PC-3 (cell line): ENCODE results near the gene ASB16. TPM values are rescaled to one million over a fixed set of nuclear protein-coding genes. Genes with fewer than 3 reads are reported as not detected.
A peak's percentile ranks its signal among the peaks of the same experiment; 100 is the strongest.

Source experiments
- ATAC-seq: fragments of 200-7000 bp; cut with Tn5 transposase; 2 replicates; pipeline ENCODE4 v1.9.1; 2020; ENCODE audit warnings: mild to moderate bottlenecking, moderate library complexity
- Bru-seq: library from RNA; stranded (reverse); fragments of 400-500 nt; gene quantifications from one replicate; lab custom pipeline; 2021; lab: Mats Ljungman, UMichigan
- BruChase-seq, 2 experiments: library from RNA; stranded (reverse); fragments of 400-500 nt; gene quantifications; one replicate each; lab custom pipeline; 2021; lab: Mats Ljungman, UMichigan
- BruUV-seq: library from RNA; stranded (reverse); fragments of 400-500 nt; replicated peaks from 2 replicates; lab custom pipeline; 2021; lab: Mats Ljungman, UMichigan
- CTCF ChIA-PET: fragments of 300-600 bp; sonication (Branson Sonifier 250); formaldehyde crosslinking; loops from one replicate; lab custom pipeline; 2022; ENCODE audit warnings: antibody characterized with exemption; lab: Charles Lee
- POLR2A ChIA-PET: fragments of 300-600 bp; sonication (Branson Sonifier 250); formaldehyde crosslinking; loops from one replicate; lab custom pipeline; 2022; ENCODE audit warnings: antibody characterized with exemption; ENCODE audit not compliant: unreplicated experiment; lab: Charles Lee
- DNase-seq: peaks from one replicate; pipeline ENCODE4 v3.0.0-alpha.2; 2015
- H2AFZ ChIP-seq: fragments of 300-600 bp; sonication (generic); 2 replicates; pipeline ENCODE4 v1.6.0; 2016; ENCODE audit warnings: antibody characterized with exemption, low read length
- H3F3A ChIP-seq: fragments of 300-600 bp; sonication (generic); one replicate; pipeline ENCODE4 v1.6.0; 2017; ENCODE audit warnings: antibody characterized with exemption, low read length, control low read depth, mild to moderate bottlenecking; ENCODE audit not compliant: unreplicated experiment
- H3K27ac ChIP-seq: fragments of 300-600 bp; sonication (generic); 2 replicates; pipeline ENCODE4 v1.5.1; 2016; ENCODE audit warnings: mild to moderate bottlenecking, low read length
- H3K27me3 ChIP-seq: fragments of 300-600 bp; sonication (generic); 2 replicates; pipeline ENCODE4 v1.6.1; 2016; ENCODE audit warnings: low read length, mixed read lengths
- H3K36me3 ChIP-seq: fragments of 300-600 bp; sonication (generic); 2 replicates; pipeline ENCODE4 v1.6.1; 2016; ENCODE audit warnings: low read depth, mixed run types, low read length, mixed read lengths
- H3K4me1 ChIP-seq: fragments of 300-600 bp; sonication (generic); 2 replicates; pipeline ENCODE4 v1.5.1; 2016; ENCODE audit warnings: low read length; ENCODE audit not compliant: insufficient read depth
- H3K4me2 ChIP-seq: fragments of 300-600 bp; sonication (generic); 2 replicates; pipeline ENCODE4 v1.6.0; 2016; ENCODE audit warnings: low read length
- H3K4me3 ChIP-seq: fragments of 300-600 bp; sonication (generic); 2 replicates; pipeline ENCODE4 v1.5.1; 2016; ENCODE audit warnings: mild to moderate bottlenecking, low read length, mixed read lengths
- H3K79me2 ChIP-seq: fragments of 300-600 bp; sonication (generic); 2 replicates; pipeline ENCODE4 v1.6.1; 2017; ENCODE audit warnings: low read length, mixed read lengths
- H3K9ac ChIP-seq: fragments of 300-600 bp; sonication (generic); 2 replicates; pipeline ENCODE4 v1.6.0; 2016; ENCODE audit warnings: mild to moderate bottlenecking, low read length
- H3K9me2 ChIP-seq: fragments of 300-600 bp; sonication (generic); replicated peaks from 2 replicates; pipeline ENCODE4 v1.6.1; 2016; ENCODE audit warnings: mixed run types, low read length, mixed read lengths
- H3K9me3 ChIP-seq: fragments of 300-600 bp; sonication (generic); 2 replicates; pipeline ENCODE4 v1.6.1; 2016; ENCODE audit warnings: low read length, mixed read lengths
- H4K20me1 ChIP-seq: fragments of 300-600 bp; sonication (generic); 2 replicates; pipeline ENCODE4 v1.6.1; 2016; ENCODE audit warnings: low read length, mixed read lengths
- EZH2 ChIP-seq: fragments of 300-600 bp; sonication (generic); IDR thresholded peaks from one replicate; pipeline ENCODE4 v1.6.1; 2017; ENCODE audit warnings: antibody characterized with exemption, mild to moderate bottlenecking, low read length; ENCODE audit not compliant: unreplicated experiment
- EZH2phosphoT487 ChIP-seq: fragments of 300-600 bp; sonication (generic); IDR thresholded peaks from 2 replicates; pipeline ENCODE4 v1.6.1; 2018; ENCODE audit warnings: mild to moderate bottlenecking, antibody characterized with exemption, low read length, borderline replicate concordance
- intact Hi-C: fragments of 100-400 bp; cut with micrococcal nuclease; formaldehyde crosslinking; loops from 2 replicates; pipeline ENCODE4 v1.9.0; 2023
- long read RNA-seq: library from polyadenylated mRNA; unstranded; transcript quantifications from one replicate; pipeline ENCODE4 v2.0.0, GENCODE V29; 2021; ENCODE audit not compliant: unreplicated experiment
- total RNA-seq: library from RNA; depleted of rRNA; stranded (reverse); fragments of >200 nt; gene quantifications from 2 replicates; pipeline ENCODE4 v1.2.3, GENCODE V29; 2014; rRNA removed
- TF ChIP-seq, protein P1 (sequence below): fragments of 300-600 bp; sonication (generic); conservative IDR thresholded peaks from 2 replicates; pipeline ENCODE4 v1.5.1; 2017; ENCODE audit warnings: antibody characterized with exemption, low read depth, mild to moderate bottlenecking, low read length

ASB16 gene, protein sequence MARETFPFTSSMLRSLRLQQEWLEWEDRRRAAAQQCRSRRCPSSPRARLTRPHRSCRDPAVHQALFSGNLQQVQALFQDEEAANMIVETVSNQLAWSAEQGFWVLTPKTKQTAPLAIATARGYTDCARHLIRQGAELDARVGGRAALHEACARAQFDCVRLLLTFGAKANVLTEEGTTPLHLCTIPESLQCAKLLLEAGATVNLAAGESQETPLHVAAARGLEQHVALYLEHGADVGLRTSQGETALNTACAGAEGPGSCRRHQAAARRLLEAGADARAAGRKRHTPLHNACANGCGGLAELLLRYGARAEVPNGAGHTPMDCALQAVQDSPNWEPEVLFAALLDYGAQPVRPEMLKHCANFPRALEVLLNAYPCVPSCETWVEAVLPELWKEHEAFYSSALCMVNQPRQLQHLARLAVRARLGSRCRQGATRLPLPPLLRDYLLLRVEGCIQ
- 0.35 and 0.51 TPM in 2 replicates for total RNA-seq
- percentile 25 among the genes with signal in this experiment for Bru-seq, nascent RNA
- BruChase-seq, experiment 1, labeled RNA remaining after a 6-hour chase, result percentile 40 among the genes with signal in this experiment
- percentile 25 among the genes with signal in this experiment for BruChase-seq, experiment 2, labeled RNA remaining after a 2-hour chase
- long read RNA-seq, partial matches to known transcripts, result 5 of 49 reads
- long read RNA-seq, other reads (novel, unspliced or antisense), result 44 of 49 reads

DNA sequence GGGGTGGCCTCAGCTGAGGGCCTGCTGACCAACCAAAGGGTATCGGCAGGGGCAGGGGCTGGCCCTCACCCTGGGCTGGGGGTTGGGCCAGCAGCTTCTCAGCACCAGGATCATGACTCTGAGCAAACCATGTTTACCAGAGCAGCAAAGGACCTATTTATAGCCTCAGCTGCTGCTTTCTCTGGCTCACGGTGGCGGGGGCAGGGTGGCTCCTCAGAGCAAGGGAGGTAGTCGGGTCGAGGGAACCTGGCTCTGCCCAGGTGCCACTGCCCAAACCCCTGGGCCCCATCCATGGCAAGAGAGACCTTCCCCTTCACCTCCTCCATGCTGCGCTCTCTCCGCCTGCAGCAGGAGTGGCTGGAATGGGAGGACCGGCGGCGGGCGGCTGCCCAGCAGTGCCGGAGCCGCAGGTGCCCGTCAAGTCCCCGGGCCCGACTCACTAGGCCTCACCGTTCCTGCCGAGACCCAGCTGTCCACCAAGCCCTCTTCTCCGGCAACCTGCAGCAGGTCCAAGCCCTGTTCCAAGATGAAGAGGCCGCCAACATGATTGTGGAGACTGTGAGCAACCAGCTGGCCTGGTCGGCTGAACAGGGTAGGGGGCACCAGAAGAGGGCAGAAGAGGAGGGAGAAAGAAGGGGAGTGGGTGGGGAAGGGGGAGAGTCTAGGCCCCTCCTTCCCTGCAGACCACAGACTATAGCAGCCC lies at the start of gene ASB16:
Gene ASB16, plus strand, starts transcription at position 206 of the 703 bp plus-strand sequence. Its CDS starts 86 bp downstream, at position 292.
- Histone ChIP-seq H3K4me1 (peaks cover 9% of the 10 kb centered on the region), H3K9me2 (no peaks in the 10 kb centered on the region), H3K27ac (no peak within 1 kb of the TSS), H3K4me2 (no peak within 1 kb of the TSS), H3K9me3 (no peaks in the 10 kb centered on the region), H3K79me2 (no peaks in the 10 kb centered on the region), H4K20me1 (no peaks in the 10 kb centered on the region), H3F3A (no peaks in the 10 kb centered on the region), H3K36me3 (no peaks in the 10 kb centered on the region), H3K4me3 (no peak within 1 kb of the TSS), H3K27me3 (no peaks in the 10 kb centered on the region), H3K9ac (no peak within 1 kb of the TSS), H2AFZ (no peak within 1 kb of the TSS)
- DNase-seq, result no peak
- ATAC-seq, result no peak; the same call in 1 of the 2 replicates
- intact Hi-C loops, result no loop called here
- ChIA-PET CTCF (no interaction called here), POLR2A (interaction anchor here (0.7 kb wide), 1 partner anchor 163 kb away, joined by 4 read pairs; no protein-coding TSS in a partner anchor)
- TF ChIP-seq EZH2phosphoT487, result no peak
- TF ChIP-seq, protein P1, sequence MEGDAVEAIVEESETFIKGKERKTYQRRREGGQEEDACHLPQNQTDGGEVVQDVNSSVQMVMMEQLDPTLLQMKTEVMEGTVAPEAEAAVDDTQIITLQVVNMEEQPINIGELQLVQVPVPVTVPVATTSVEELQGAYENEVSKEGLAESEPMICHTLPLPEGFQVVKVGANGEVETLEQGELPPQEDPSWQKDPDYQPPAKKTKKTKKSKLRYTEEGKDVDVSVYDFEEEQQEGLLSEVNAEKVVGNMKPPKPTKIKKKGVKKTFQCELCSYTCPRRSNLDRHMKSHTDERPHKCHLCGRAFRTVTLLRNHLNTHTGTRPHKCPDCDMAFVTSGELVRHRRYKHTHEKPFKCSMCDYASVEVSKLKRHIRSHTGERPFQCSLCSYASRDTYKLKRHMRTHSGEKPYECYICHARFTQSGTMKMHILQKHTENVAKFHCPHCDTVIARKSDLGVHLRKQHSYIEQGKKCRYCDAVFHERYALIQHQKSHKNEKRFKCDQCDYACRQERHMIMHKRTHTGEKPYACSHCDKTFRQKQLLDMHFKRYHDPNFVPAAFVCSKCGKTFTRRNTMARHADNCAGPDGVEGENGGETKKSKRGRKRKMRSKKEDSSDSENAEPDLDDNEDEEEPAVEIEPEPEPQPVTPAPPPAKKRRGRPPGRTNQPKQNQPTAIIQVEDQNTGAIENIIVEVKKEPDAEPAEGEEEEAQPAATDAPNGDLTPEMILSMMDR, result no peak
- no peak for TF ChIP-seq EZH2
- BruUV-seq, result no TSS peak

GRCh38 chr17:44120851-44121605 lies 49.5 kb upstream of the ASB16 start:
- no peak for ATAC-seq
- Histone ChIP-seq H3K27ac (no peak overlapping the region), H3K27me3 (no peaks in the 10 kb centered on the region), H3K4me2 (no peak overlapping the region), H3F3A (no peaks in the 10 kb centered on the region), H3K4me1 (peaks cover 13% of the 10 kb centered on the region), H2AFZ (no peak overlapping the region), H3K9me2 (no peaks in the 10 kb centered on the region), H3K9me3 (no peaks in the 10 kb centered on the region), H3K36me3 (no peaks in the 10 kb centered on the region), H3K79me2 (no peaks in the 10 kb centered on the region), H4K20me1 (no peaks in the 10 kb centered on the region), H3K9ac (no peak overlapping the region), H3K4me3 (no peak overlapping the region)
- DNase-seq, result no peak
- TF ChIP-seq EZH2phosphoT487 (no peak), EZH2 (no peak)
- TF ChIP-seq, protein P1, result no peak
- ChIA-PET CTCF (interaction anchor here (0.7 to 1.4 kb wide), 2 partner anchors 48 to 242 kb away, joined by 3 to 5 read pairs; no protein-coding TSS in a partner anchor), POLR2A (interaction anchor here (0.6 kb wide), 2 partner anchors 37 to 51 kb away, joined by 6 to 17 read pairs; no protein-coding TSS in a partner anchor)
- BruUV-seq, result no TSS peak
- intact Hi-C loops, result no loop called here
